Right atrium auricular region (tissue), 2 donors: Measurements from ENCODE around the gene UGT1A4. TPM values are rescaled to one million over a fixed set of nuclear protein-coding genes. Genes with fewer than 3 reads are reported as not detected.

Source experiments
- DNase-seq: peaks from one replicate; pipeline ENCODE4 v3.0.0-alpha.2; 2019; ENCODE audit warnings: low spot score
- H3K27ac ChIP-seq, 2 donors: fragments of 200-600 bp; sonication (generic); 1 replicate in 1 of 2; 2 replicates in 1 of 2; pipeline ENCODE4 v1.5.1; 2016 to 2019
- H3K27me3 ChIP-seq, 2 donors: fragments of 200-600 bp; sonication (generic); one replicate each; pipeline versions ENCODE4 v1.5.1 to v1.6.0; 2017 to 2019
- H3K36me3 ChIP-seq: fragments of 200-600 bp; sonication (generic); one replicate; pipeline ENCODE4 v1.5.1; 2016
- H3K4me1 ChIP-seq, 2 donors: fragments of 200-600 bp; sonication (generic); one replicate each; pipeline versions ENCODE4 v1.5.1 to v1.6.0; 2017 to 2019
- H3K4me3 ChIP-seq, 2 donors: fragments of 200-600 bp; sonication (generic); 1 replicate in 1 of 2; 2 replicates in 1 of 2; pipeline ENCODE4 v1.5.1; 2017 to 2019; ENCODE audit warnings: mild to moderate bottlenecking in 1 of 2, moderate library complexity in 1 of 2
- H3K9me3 ChIP-seq, 2 donors: fragments of 200-600 bp; sonication (generic); one replicate each; pipeline ENCODE4 v1.5.1; 2019
- total RNA-seq, 2 donors: library from RNA; depleted of rRNA; stranded (reverse); fragments of >200 nt; gene quantifications; one replicate each; pipeline ENCODE4 v1.1.0, GENCODE V29; 2016
- TF ChIP-seq, protein P1 (sequence below), 2 donors: fragments of 200-600 bp; sonication (generic); IDR thresholded peaks; one replicate each; pipeline ENCODE4 v1.5.1; 2019; ENCODE audit warnings: antibody characterized with exemption in 2 of 2

UGT1A4 gene
- total RNA-seq, 2 donors from 2014 or later = not detected

DNA sequence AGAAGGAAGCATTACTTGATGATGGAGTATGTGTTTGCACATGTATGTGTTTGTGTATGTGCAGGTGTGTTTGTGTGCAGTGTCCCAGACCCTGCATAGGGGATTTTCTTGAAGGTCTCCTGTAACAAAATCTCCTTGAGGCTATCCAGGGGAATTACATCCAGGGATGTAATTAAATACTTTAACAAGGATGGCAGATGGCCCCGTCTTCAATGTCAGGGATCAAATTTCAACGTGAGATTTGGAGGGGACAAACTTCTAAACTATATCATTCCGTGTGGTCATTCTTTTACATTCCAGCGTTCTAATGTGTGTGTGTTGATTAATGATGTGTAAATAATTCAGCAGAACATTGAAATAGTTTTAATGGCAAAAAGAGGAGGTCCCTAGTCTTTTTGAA, 43.5 kb upstream of the UGT1A4 start:
- no peak overlapping the region for H3K27ac ChIP-seq

DNA sequence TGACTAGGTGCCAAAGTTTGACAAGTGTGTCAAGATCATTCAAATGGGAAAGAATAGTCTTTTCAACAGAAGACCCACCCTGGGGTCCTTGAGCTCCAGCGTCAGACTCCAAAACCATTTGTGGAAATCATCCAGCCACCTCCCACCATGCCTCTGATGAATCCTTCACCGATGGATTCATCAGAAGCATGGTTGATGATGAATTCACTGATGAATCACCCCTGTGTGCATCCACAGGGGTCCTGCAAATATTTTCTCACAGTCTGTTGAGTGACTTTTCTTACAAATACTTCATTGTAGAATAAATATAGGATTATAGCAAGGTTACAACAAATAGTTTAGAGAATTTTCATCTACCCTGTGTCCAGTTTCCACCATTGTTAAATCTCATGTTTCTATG, 42.5 kb upstream of the UGT1A4 start:
- TF ChIP-seq, protein P1, sequence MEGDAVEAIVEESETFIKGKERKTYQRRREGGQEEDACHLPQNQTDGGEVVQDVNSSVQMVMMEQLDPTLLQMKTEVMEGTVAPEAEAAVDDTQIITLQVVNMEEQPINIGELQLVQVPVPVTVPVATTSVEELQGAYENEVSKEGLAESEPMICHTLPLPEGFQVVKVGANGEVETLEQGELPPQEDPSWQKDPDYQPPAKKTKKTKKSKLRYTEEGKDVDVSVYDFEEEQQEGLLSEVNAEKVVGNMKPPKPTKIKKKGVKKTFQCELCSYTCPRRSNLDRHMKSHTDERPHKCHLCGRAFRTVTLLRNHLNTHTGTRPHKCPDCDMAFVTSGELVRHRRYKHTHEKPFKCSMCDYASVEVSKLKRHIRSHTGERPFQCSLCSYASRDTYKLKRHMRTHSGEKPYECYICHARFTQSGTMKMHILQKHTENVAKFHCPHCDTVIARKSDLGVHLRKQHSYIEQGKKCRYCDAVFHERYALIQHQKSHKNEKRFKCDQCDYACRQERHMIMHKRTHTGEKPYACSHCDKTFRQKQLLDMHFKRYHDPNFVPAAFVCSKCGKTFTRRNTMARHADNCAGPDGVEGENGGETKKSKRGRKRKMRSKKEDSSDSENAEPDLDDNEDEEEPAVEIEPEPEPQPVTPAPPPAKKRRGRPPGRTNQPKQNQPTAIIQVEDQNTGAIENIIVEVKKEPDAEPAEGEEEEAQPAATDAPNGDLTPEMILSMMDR (IDR thresholded peaks at IDR 0.05) = no peak
- H3K36me3 ChIP-seq = no peaks in the 10 kb centered on the region
- H3K27ac ChIP-seq = no peak overlapping the region
- no peak for DNase-seq
- H3K27me3 ChIP-seq = no peaks in the 10 kb centered on the region
- no peaks in the 10 kb centered on the region for H3K4me1 ChIP-seq
- no peaks in the 10 kb centered on the region for H3K9me3 ChIP-seq
- no peak overlapping the region for H3K4me3 ChIP-seq

More for the DNA sequence above, 43.5 kb upstream of the UGT1A4 start:
- no peaks in the 10 kb centered on the region for H3K4me1 ChIP-seq
- H3K27me3 ChIP-seq = no peaks in the 10 kb centered on the region
- H3K9me3 ChIP-seq = no peaks in the 10 kb centered on the region
- H3K36me3 ChIP-seq = no peaks in the 10 kb centered on the region
- no peak overlapping the region for H3K4me3 ChIP-seq
- TF ChIP-seq, protein P1 (IDR thresholded peaks at IDR 0.05) = no peak
- DNase-seq = no peak

DNA sequence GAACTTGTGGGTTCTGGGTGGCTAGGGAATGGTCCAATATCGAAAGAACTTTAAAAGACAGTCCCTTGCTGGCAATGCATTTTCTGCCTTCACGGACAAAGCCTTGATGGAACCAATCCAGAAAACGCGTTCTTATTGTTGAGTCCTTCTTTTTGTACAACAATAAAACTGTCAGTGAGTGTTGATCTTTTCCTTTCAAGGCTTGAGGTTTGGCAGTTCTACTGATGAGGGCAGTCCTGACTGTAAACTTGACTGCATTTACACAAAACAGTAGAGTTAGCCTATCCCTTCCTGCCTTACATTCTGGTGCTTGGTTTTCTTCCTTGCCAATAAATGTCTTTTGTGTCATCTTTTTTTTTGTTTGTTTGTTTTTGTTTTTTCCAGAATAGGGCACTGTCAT, 39.3 kb upstream of the UGT1A4 start:
- no peaks in the 10 kb centered on the region for H3K4me1 ChIP-seq
- TF ChIP-seq, protein P1 (IDR thresholded peaks at IDR 0.05) = no peak

DNA sequence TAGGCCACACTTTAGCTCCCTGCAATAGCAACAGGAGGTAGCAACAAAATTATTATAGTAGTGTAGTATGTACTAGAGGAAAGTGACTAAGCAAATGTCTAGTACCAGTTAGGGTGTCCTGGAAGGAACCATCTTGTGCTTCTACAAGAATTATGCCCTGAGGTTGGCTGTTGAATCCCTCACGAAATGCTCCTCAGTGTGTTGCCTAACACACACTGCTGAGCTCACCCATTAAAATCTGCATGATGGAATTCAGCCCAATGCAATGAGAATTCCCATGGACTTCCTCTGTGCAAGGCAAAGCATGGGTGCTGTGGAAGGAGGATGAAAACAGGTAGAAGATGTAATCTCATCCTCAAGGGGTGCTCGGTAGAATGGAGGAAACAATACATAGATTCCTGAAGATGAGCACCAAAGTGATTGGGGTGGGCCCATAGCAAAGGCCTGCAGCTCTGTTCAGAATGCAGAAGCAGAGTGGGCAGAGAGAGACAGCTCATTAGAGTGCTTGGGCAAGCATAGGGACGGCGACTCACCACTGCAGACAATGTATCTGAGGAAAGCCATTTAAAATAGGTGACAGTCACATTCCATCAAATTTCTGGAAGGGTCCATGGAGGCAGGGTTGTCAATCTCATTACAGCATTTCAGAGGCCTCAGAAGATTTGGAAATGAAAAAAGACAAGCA, 38.0 kb upstream of the UGT1A4 start:
- Histone ChIP-seq H3K4me1 (no peaks in the 10 kb centered on the region), H3K27ac (no peak overlapping the region), H3K27me3 (no peaks in the 10 kb centered on the region), H3K36me3 (no peaks in the 10 kb centered on the region), H3K4me3 (no peak overlapping the region), H3K9me3 (no peaks in the 10 kb centered on the region)
- no peak for DNase-seq
- TF ChIP-seq, protein P1 (IDR thresholded peaks at IDR 0.05) = no peak

More for the DNA sequence above, 39.3 kb upstream of the UGT1A4 start:
- no peak for DNase-seq
- Histone ChIP-seq H3K36me3 (no peaks in the 10 kb centered on the region), H3K27me3 (no peaks in the 10 kb centered on the region), H3K9me3 (no peaks in the 10 kb centered on the region), H3K4me3 (no peak overlapping the region), H3K27ac (no peak overlapping the region)

DNA sequence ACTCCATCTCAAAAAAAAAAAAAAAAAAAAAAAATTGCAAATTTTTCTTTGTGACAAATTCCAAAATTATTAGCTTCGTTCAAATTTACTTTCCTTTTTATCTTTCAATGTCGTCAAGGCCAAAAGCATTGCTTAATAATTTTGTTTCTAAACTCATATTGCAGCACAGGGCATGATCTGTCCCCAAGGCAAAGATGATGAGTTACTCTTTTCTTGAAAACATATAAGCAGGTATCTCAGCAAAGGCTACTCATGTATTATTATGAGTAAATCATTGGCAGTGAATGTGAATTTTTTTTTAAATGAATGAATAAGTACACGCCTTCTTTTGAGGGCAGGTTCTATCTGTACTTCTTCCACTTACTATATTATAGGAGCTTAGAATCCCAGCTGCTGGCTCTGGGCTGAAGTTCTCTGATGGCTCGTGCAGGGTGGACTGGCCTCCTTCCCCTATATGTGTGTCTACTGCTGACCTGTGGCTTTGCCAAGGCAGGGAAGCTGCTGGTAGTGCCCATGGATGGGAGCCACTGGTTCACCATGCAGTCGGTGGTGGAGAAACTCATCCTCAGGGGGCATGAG, 36.9 kb upstream of the UGT1A4 start, which contains the start of gene UGT1A7:
UGT1A7 (plus strand) TSS at position 381 of the 579 bp plus-strand sequence; CDS start at position 418, 37 bp downstream.
- H3K27ac ChIP-seq = no peak within 1 kb of the TSS
- H3K9me3 ChIP-seq = no peaks in the 10 kb centered on the region
- no peaks in the 10 kb centered on the region for H3K27me3 ChIP-seq
- H3K36me3 ChIP-seq = no peaks in the 10 kb centered on the region
- H3K4me3 ChIP-seq = no peak within 1 kb of the TSS
- no peaks in the 10 kb centered on the region for H3K4me1 ChIP-seq
- TF ChIP-seq, protein P1 (IDR thresholded peaks at IDR 0.05) = no peak
- no peak for DNase-seq
